SK-N-SH (cell line): ENCODE measurements around the gene RETSAT. TPM values are rescaled to one million over a fixed set of nuclear protein-coding genes. Genes with fewer than 3 reads are reported as not detected.

Source experiments
- CTCF ChIA-PET: fragments of 300-600, 350-600 bp; formaldehyde crosslinking; extraction: SDS; loops from one replicate; lab custom pipeline; 2021; lab: Yijun Ruan, JAX
- POLR2A ChIA-PET: fragments of 350-600 bp; sonication (Branson Sonifier 250); formaldehyde crosslinking; extraction: SDS; loops from one replicate; lab custom pipeline; 2020; ENCODE audit warnings: antibody characterized with exemption, inconsistent platforms; lab: Yijun Ruan, JAX
- DNase-seq: peaks from one replicate; pipeline ENCODE4 v3.0.0; 2012
- H2AFZ ChIP-seq: fragments of 200-600 bp; sonication (generic); 2 replicates; pipeline ENCODE4 v1.8.1; 2016; ENCODE audit warnings: antibody characterized with exemption, mild to moderate bottlenecking, low read depth
- H3F3A ChIP-seq: fragments of 200-600 bp; sonication (generic); replicated peaks from 2 replicates; pipeline ENCODE3; 2016; ENCODE audit warnings: antibody characterized with exemption, mild to moderate bottlenecking; ENCODE audit not compliant: insufficient read depth
- H3K27ac ChIP-seq, 2 experiments: fragments of 200-500 bp in 1 of 2; fragments of 200-600 bp in 1 of 2; sonication (Bioruptor generic) in 1 of 2; sonication (generic), shearing (Covaris generic) in 1 of 2; 2 replicates each; pipeline versions ENCODE4 v1.5.1 to v1.6.1; 2014 to 2016; ENCODE audit warnings: low read depth in 2 of 2, inconsistent platforms in 1 of 2, low read length in 1 of 2, mild to moderate bottlenecking in 1 of 2, mixed read lengths in 1 of 2
- H3K27me3 ChIP-seq: fragments of 200-600 bp; sonication (generic), shearing (Covaris generic); 2 replicates; pipeline ENCODE4 v1.6.1; 2016; ENCODE audit warnings: mixed run types; ENCODE audit not compliant: insufficient read depth
- H3K36me3 ChIP-seq, 2 experiments: fragments of 200-500 bp in 1 of 2; fragments of 200-600 bp in 1 of 2; sonication (Bioruptor generic) in 1 of 2; sonication (generic) in 1 of 2; replicated peaks in 1 of 2; 2 replicates each; pipeline versions ENCODE3 to v1.5.1; 2014 to 2016; ENCODE audit warnings: low read length in 1 of 2, mild to moderate bottlenecking in 1 of 2; ENCODE audit not compliant: insufficient read depth in 2 of 2, control insufficient read depth in 1 of 2
- H3K4me1 ChIP-seq, 2 experiments: fragments of 200-500 bp in 1 of 2; fragments of 200-600 bp in 1 of 2; sonication (Bioruptor generic) in 1 of 2; sonication (generic), shearing (Covaris generic) in 1 of 2; 2 replicates each; pipeline versions ENCODE4 v1.5.1 to v1.6.1; 2014 to 2016; ENCODE audit warnings: low read depth in 1 of 2, low read length in 1 of 2, mixed run types in 1 of 2; ENCODE audit not compliant: insufficient read depth in 2 of 2, control insufficient read depth in 1 of 2
- H3K4me2 ChIP-seq: fragments of 200-600 bp; sonication (generic), shearing (Covaris generic); 2 replicates; pipeline ENCODE4 v1.6.1; 2017; ENCODE audit warnings: mixed run types
- H3K4me3 ChIP-seq, 2 experiments: fragments of 200-500 bp in 1 of 2; fragments of 200-600 bp in 1 of 2; sonication (Bioruptor generic) in 1 of 2; sonication (generic), shearing (Covaris generic) in 1 of 2; 2 replicates each; pipeline versions ENCODE4 v1.5.1 to v1.8.1; 2014 to 2016; ENCODE audit warnings: low read depth in 2 of 2, inconsistent platforms in 1 of 2, low read length in 1 of 2, mild to moderate bottlenecking in 1 of 2, mixed read lengths in 1 of 2, moderate library complexity in 1 of 2
- H3K79me2 ChIP-seq: fragments of 200-600 bp; sonication (generic); 2 replicates; pipeline ENCODE4 v1.8.1; 2017; ENCODE audit warnings: mild to moderate bottlenecking; ENCODE audit not compliant: insufficient read depth
- H3K9ac ChIP-seq: fragments of 200-600 bp; sonication (generic); 2 replicates; pipeline ENCODE4 v1.6.1; 2017; ENCODE audit warnings: mixed run types
- H3K9me2 ChIP-seq: fragments of 200-600 bp; sonication (generic); 2 replicates; pipeline ENCODE4 v1.6.1; 2017; ENCODE audit warnings: mixed run types
- H3K9me3 ChIP-seq: fragments of 200-600 bp; sonication (generic); 2 replicates; pipeline ENCODE4 v1.6.1; 2017; ENCODE audit warnings: mixed run types, mild to moderate bottlenecking, moderate library complexity
- H4K20me1 ChIP-seq: fragments of 200-600 bp; sonication (generic); 2 replicates; pipeline ENCODE4 v1.6.1; 2017; ENCODE audit warnings: mild to moderate bottlenecking, mixed run types; ENCODE audit not compliant: insufficient read depth
- CHD2 ChIP-seq: fragments of 150-350 bp; IDR thresholded peaks from 2 replicates; pipeline ENCODE4 v1.6.1; 2018; ENCODE audit warnings: low read length; ENCODE audit not compliant: partially characterized antibody
- EZH2phosphoT487 ChIP-seq: fragments of 200-600 bp; sonication (generic); IDR thresholded peaks from 2 replicates; pipeline ENCODE4 v1.6.1; 2017; ENCODE audit warnings: low read depth, mixed run types, mild to moderate bottlenecking, antibody characterized with exemption, moderate library complexity, borderline replicate concordance
- GABPA ChIP-seq: IDR thresholded peaks from 2 replicates; pipeline ENCODE4 v1.4.0; 2012; ENCODE audit warnings: low read depth, mild to moderate bottlenecking
- MXI1 ChIP-seq: IDR thresholded peaks from 2 replicates; pipeline ENCODE4 v1.6.1; 2012; ENCODE audit warnings: mild to moderate bottlenecking, low read depth, low read length, improper control_type of control experiment
- NFIC ChIP-seq: IDR thresholded peaks from 2 replicates; pipeline ENCODE4 v1.4.0; 2012; ENCODE audit warnings: borderline replicate concordance
- RCOR1 ChIP-seq: fragments of 150-350 bp; IDR thresholded peaks from 2 replicates; pipeline ENCODE4 v1.6.1; 2017; ENCODE audit warnings: antibody characterized with exemption, low read length
- RFX5 ChIP-seq: IDR thresholded peaks from 2 replicates; pipeline ENCODE4 v1.6.1; 2012; ENCODE audit warnings: mild to moderate bottlenecking, improper control_type of control experiment, low read length
- SMC3 ChIP-seq: IDR thresholded peaks from 2 replicates; pipeline ENCODE4 v1.6.1; 2012; ENCODE audit warnings: low read depth, low read length, improper control_type of control experiment
- TCF12 ChIP-seq: IDR thresholded peaks from 2 replicates; pipeline ENCODE4 v1.4.0; 2012
- USF1 ChIP-seq: IDR thresholded peaks from 2 replicates; pipeline ENCODE4 v1.4.0; 2012; ENCODE audit warnings: low read depth, borderline replicate concordance
- ZBTB33 ChIP-seq: IDR thresholded peaks from 2 replicates; pipeline ENCODE4 v1.4.0; 2012; ENCODE audit warnings: low read depth, borderline replicate concordance
- WGBS: methylation state at CpG from one replicate; pipeline ENCODE4 v1.1.6; 2017; ENCODE audit warnings: low lambda C conversion rate; 5-methylcytosine and 5-hydroxymethylcytosine counted together
- polyA plus RNA-seq, 3 experiments: library from polyadenylated mRNA; depleted of rRNA; stranded (reverse); fragments of >200 nt; gene quantifications; 2 replicates each; pipeline ENCODE4 v1.2.3, GENCODE V29; 2012
- TF ChIP-seq, protein P1 (sequence below): fragments of 150-350 bp; IDR thresholded peaks from 2 replicates; pipeline ENCODE4 v1.6.1; 2016; ENCODE audit warnings: mild to moderate bottlenecking, low read depth, low read length

The RETSAT gene
- polyA plus RNA-seq, 1 of the 3 experiments (the other 2 are of a cell fraction), result 28.0 TPM

DNA sequence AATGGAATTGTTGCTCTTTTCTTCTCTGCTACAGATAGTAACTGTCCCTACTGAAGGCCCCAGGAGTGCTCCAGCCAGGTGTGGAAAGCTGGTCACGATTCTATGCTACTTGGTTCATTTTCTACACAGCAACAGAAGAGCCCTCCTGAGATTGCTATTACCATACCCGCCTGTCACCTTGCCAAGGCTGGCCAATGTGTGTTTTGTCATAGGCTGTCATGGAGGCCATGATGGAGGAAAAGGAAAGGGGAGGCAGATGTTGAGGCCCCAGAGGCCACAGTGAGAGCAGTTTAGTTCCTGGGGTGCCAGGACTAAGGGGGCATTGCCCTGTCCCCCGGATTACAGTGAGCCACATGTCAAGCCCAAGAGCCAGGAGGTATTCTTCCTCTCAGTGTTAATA is 1.2 kb upstream of the RETSAT start (continued):
- TF ChIP-seq ZBTB33, result no peak
- no peak for TF ChIP-seq MXI1
- TF ChIP-seq, protein P1, sequence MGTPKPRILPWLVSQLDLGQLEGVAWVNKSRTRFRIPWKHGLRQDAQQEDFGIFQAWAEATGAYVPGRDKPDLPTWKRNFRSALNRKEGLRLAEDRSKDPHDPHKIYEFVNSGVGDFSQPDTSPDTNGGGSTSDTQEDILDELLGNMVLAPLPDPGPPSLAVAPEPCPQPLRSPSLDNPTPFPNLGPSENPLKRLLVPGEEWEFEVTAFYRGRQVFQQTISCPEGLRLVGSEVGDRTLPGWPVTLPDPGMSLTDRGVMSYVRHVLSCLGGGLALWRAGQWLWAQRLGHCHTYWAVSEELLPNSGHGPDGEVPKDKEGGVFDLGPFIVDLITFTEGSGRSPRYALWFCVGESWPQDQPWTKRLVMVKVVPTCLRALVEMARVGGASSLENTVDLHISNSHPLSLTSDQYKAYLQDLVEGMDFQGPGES, result no peak
- no peak for TF ChIP-seq SMC3

GRCh38 chr2:85355073-85355410 is 714 bp upstream of the RETSAT start:
- Histone ChIP-seq H3F3A (no peaks in the 10 kb centered on the region), H3K9ac (peak overlapping the region; percentile 89), H3K79me2 (peaks cover 63% of the 10 kb centered on the region), H2AFZ (peak overlapping the region; percentile 80), H3K9me3 (no peaks in the 10 kb centered on the region), H3K27ac (peak overlapping the region in 1 of 2 experiments; percentile 42; a peak in 1 of 4 replicates), H3K9me2 (no peaks in the 10 kb centered on the region), H3K36me3 (peaks cover 20 to 22% of the 10 kb centered on the region in 2 experiments), H4K20me1 (no peaks in the 10 kb centered on the region), H3K4me2 (peak overlapping the region; percentile 82), H3K4me1 (peaks cover 5 to 10% of the 10 kb centered on the region in 2 experiments; a peak in 2 of 4 replicates), H3K27me3 (no peaks in the 10 kb centered on the region), H3K4me3 (peak overlapping the region; percentile 75 to 89)
- no peak for DNase-seq
- CTCF ChIA-PET, result interaction anchor here (0.8 to 1.4 kb wide), 4 partner anchors 11 to 64 kb away, joined by 3 to 5 read pairs (median 4); partner anchors contain the start of gene TGOLN2
- TF ChIP-seq EZH2phosphoT487 (no peak), RFX5 (no peak), CHD2 (no peak), NFIC (no peak), GABPA (no peak), RCOR1 (no peak), TCF12 (no peak), USF1 (no peak)
- TF ChIP-seq, protein P1, result no peak
- WGBS, result 16% methylated on average over 3 of the region's 10 CpGs
- POLR2A ChIA-PET, result interaction anchor here (1.0 to 2.5 kb wide), 7 partner anchors 14 to 257 kb away, joined by 3 to 14 read pairs (median 5); partner anchors contain the start of genes C2orf68, MAT2A, SH2D6 and TGOLN2
